ENCODE measurements around the gene THEM4.

THEM4 gene

DNA sequence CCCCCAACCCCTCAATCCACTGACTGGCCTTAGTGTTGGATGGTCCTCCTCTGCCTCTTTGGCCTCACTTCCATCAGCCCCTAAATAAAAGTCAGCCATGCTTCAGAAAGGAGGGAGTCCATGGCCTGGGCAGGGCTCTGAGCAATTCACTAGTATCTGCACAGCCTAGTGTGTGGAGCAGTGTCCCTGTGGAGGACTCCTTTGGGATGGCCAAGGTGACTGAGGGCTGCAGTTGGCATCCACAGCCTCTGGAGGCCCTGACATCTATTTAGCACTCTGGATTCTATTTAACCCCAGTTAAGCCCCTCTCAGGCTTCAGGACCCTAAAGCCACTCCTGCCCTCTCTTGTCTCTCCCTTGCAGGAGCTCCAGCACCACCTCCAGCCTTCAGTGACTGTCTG is 59.4 kb downstream of the THEM4 start:
- H3K4me3 ChIP-seq (ENCODE audit: low read length), result no peak overlapping the region
- TF ChIP-seq ZNF274 (IDR thresholded peaks at IDR 0.05; ENCODE audit: low read depth, low read length), result no peak

DNA sequence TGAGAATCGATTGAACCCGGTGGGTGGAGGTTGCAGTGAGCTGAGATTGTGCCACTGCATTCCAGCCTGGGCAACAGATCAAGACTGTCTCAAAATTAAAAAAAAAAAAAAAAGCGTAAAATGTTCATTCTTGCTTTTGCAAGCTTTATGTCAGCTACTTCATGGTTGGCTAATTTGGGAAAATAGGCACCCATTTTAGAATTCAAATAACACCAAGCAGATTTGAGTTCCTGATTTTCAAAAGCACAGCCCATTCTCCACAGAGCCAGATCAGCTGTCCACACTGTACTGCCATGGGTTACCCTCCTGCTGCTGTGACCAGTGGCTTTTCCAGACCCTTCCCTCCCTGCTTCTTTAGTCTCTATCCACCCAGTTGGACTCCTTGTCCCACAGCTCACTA is 60.2 kb downstream of the THEM4 start:
- TF ChIP-seq ZNF274 (IDR thresholded peaks at IDR 0.05; ENCODE audit: low read depth, low read length), result no peak
- no peak overlapping the region for H3K4me3 ChIP-seq (ENCODE audit: low read length)

DNA sequence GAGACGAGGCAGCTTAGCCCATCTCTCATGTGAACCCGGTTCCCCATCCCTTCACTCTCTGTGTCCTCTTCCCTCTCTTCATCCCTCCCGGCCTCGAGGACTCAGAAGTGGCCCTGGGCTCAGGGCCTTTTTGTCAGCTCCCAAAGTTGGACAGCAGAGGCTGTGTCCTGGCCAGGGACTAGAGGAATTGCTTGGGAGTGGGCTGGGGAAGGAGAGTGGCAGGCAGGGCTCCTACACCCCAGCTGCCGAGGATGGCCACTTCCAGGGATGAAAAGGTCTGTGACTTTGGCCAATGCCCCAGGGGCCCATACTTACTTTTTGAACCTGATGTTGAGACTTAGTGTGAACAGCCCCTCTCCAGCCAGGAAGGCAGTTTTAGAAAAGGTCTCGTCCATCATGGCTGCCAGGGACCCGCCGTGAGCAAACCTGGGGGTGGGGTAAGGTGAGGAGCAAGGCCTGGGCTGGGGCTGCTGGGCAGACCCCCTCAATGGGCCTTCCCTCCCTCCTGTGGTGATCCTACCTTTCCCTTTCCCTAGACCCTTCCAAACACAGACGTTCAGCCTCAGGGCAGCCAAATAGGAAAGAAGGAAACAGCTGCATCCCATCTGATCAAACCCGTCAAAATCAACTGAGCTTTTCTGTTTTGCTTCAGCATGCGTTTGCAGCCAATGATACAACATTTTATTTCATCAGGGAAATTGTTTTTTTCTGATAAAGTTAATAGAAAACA is 61.3 kb downstream of the THEM4 start:
- H3K4me3 ChIP-seq (ENCODE audit: low read length), result no peak overlapping the region
- TF ChIP-seq ZNF274 (IDR thresholded peaks at IDR 0.05; ENCODE audit: low read depth, low read length), result no peak

DNA sequence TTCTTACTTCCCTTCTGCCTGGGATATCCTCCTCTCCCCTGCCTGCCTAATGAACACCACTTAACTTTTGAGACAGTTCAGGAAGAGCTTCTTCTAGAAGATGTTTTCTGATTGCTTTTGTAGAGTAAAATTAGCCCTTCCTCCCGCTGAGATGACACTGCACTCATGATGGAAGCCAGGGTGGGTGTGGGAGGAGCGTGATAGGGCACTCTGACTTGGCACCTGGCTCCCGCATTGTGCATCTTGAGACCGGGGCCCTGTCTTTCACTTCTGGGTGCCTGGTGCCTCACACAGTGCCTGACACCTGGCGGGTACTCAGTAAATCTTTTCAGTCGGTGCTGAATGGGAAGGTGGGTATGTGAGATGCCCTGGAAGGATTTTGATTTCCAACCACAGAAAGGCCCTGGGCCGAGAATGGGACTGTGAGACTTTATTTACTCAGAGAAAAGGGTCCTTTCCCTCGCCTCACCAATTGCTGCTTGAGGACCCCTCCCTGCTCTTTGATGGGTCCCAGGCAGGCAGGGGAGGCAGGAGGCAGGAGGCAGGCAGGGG is 62.5 kb downstream of the THEM4 start:
- H3K4me3 ChIP-seq (ENCODE audit: low read length), result no peak overlapping the region
- TF ChIP-seq ZNF274 (IDR thresholded peaks at IDR 0.05; ENCODE audit: low read depth, low read length), result no peak

DNA sequence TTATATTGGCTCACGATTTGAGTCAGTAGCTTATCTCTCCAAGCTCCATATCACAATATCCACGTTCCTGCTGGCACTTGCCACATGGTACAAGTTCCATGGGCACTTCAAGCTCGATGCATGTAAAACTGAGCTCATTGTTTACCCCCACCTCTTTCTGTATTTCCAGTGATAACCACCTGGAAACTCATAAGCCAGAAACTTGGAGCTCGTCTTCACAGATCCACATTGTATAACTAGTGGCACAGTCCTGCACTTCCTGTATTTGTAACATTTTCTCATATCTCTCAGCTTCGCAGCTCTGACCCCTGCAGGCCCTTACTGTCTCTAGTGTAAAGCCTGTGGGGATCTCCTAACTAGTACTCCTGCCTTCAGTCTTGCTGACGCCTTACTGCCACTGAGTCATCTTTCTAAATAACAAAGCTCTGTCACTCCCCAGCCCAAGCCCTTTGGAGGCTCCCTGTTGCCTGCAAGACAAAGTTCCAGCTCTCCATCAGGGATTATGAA is 63.2 kb downstream of the THEM4 start:
- no peak overlapping the region for H3K4me3 ChIP-seq (ENCODE audit: low read length)
- TF ChIP-seq ZNF274 (IDR thresholded peaks at IDR 0.05; ENCODE audit: low read depth, low read length), result no peak

DNA sequence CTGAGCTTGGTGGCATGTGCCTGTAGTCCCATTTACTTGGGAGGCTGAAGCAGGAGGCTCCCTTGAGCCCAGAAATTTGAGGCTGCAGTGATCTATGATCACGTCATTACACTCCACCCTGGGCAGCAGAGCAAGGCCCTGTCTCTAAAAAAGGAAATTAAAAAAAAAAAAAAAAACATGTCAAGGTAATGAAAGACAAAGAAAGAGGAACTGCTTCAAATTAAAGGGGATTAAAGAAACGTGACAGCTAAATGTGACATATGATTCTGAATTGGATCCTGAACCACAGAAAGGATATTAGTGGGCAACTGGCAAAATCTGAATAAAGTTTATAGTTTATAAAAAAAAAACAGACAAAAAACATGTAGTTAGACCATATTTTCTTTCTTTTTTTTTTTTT is 65.9 kb downstream of the THEM4 start:
- no peak overlapping the region for H3K4me3 ChIP-seq (ENCODE audit: low read length)
- no peak for TF ChIP-seq ZNF274 (IDR thresholded peaks at IDR 0.05; ENCODE audit: low read depth, low read length)

DNA sequence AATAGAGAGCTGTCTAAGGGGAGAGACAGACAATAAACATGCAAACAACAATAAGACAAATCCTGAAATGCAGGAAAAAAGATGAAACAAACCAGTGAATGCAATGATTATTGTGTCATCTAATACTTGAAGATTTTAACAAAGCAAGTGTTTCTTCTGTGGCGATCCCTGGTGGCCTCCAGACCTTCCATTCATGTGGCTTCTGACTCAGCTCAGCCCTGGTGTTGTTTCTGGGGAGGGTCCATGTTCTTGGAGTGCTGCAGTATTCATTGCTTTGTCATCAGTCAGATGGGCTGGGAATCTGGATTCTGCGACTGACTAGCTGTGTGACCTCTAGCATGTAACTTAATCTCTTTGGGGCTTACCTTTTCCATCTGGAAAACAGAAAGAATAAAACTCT is 68.2 kb downstream of the THEM4 start:
- no peak for TF ChIP-seq ZNF274 (IDR thresholded peaks at IDR 0.05; ENCODE audit: low read depth, low read length)
- no peak overlapping the region for H3K4me3 ChIP-seq (ENCODE audit: low read length)

DNA sequence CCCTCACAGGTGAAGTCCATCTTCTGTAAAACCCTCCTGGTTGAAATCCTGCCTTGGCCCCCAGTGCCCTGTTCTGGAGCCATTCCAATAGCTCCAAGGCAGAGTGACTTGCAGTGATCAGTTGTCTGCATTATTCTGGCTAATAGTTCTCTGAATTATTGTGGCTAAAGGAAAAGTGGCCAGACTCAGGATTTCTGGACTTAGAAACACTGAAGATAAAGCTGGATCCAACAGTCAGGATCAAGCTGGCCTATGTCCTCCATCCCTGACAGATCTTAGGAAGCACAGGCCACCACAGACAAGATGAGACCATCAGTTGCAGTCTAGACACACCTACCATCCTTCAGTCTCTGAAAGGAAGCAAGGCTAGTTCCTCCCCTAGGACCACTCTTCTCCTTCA is 68.9 kb downstream of the THEM4 start:
- TF ChIP-seq ZNF274 (IDR thresholded peaks at IDR 0.05; ENCODE audit: low read depth, low read length), result no peak
- no peak overlapping the region for H3K4me3 ChIP-seq (ENCODE audit: low read length)

DNA sequence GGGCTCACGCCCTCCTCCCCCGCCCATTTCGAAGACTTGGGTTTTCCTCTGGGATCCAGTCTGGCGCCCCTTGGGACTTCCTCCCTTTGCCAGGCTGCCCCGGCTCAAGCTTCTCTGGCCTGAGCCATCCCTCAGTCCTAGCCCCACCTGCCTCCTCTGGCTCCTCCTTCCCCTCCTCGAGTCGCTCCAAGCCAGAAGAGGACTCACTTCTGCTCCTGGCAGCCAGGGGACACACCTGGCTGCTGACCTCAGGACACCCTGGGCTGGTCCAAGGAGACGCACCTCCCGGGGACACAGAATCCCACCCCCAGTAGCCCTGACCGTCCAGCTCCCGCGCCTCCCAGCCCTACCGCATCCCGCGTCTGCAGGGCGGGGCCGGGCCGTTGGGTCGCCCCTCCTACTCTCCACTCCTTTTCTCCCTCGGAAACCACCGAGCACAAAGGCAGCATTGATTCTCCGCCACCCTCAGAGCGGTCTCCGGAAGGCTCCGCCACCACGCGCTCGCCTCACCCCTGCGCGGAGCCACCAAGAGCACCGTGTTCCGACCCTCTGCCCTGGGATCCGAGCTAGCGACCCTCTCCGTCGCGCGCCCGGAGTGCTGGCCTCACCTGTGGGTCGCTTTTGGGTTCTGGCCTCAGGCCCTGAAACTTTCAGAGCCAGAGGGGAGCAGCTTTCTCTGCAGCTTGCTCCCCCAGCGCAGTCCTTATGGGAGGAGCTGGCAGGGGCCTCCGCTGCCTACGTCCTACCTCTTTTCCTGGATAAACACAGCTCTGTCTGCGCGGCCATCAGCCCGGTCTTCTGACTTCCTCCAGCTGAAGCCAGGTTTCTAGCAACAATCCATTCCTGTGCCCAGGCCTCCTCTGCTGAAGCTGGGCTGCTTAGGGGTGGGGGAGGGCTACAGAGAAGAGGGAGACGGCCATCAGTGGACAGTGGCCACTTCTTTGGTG is 69.6 kb downstream of the THEM4 start, which contains the start of gene C2CD4D:
TSS of gene C2CD4D (minus strand) at position 364 of the 947 bp plus-strand sequence. CDS start 831 bp downstream, outside the sequence.
- H3K4me3 ChIP-seq (ENCODE audit: low read length), result no peak within 1 kb of the TSS; the same call in 1 of the 2 replicates
- no peak for TF ChIP-seq ZNF274 (IDR thresholded peaks at IDR 0.05; ENCODE audit: low read depth, low read length)

DNA sequence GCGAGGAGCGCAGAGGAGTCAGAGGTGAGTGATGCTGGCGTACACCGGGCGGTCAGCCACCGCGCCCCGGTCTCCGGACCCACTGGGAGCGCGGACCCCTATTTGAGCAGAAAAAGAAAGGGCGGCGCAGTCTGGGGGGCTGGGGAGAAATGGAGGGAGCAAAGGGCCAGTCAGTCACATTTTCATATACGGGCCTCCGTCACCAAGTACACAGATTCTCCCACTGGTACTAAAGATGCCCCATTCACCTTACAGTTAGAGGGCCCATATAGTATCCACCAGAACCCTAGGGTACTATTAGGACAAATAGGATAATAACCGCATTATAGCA is 70.3 kb downstream of the THEM4 start:
- no peak for TF ChIP-seq ZNF274 (IDR thresholded peaks at IDR 0.05; ENCODE audit: low read depth, low read length)
- H3K4me3 ChIP-seq (ENCODE audit: low read length), result no peak overlapping the region; the same call in 1 of the 2 replicates

DNA sequence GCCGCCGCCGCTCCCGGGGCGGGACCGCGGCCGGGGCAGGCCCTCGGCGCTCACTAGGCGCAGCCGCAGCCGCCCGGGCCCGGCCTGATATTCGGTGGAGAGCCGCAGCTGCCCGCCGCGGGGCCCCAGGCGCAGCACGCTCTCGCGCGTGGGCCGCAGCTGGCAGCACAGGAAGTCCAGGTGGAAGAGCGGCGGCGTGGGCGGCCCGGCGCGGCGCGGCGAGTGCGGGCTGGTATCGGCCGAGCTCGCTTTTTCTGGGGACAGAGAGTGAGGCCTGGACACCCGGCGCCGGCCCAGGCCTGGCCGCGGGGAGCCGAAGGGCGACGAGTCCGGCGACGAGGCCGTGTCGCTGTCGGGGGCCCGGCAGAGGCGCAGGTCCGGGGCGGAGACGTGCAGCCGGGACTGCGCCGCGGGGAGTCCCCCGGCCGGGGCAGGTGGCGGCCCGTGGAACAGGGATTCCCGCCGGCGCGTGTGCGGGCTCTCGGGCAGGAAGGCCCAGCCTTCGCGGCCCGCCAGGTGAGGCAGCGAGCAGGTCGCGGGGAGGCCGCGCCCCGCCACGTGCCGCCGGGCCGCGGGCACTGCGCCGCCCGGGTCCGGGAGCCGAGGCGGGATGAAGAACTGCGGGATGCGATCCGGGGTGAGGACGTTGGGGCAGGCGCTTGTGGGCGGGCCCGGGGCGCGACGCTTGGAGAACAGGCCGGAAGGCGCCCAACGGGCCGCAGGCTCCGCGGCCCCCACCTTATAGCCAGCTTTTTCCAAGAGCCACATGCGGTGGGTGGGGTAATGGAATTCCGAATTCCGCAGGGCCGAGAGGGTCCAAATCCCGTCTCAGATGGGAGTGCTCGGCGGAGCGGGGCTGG is 70.9 kb downstream of the THEM4 start:
- no peak overlapping the region; the same call in 1 of the 2 replicates for H3K4me3 ChIP-seq (ENCODE audit: low read length)
- no peak for TF ChIP-seq ZNF274 (IDR thresholded peaks at IDR 0.05; ENCODE audit: low read depth, low read length)

DNA sequence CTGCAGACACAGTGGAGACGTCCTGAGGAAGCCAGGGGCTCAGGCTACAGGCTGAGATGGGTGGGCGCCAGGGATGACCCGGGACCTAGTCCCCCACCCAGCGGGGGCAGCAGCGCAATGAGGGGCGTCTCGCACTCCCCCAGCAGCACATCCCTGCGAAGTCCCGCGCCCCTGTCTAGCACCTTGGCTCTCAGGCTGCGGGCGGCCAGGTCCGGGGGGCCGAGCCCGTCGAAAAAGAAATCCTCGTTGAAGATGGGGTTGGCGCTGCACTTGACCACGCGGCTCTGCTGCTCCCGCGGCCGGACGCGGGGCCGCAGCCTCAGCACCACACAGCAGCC is 71.5 kb downstream of the THEM4 start:
- no peak for TF ChIP-seq ZNF274 (IDR thresholded peaks at IDR 0.05; ENCODE audit: low read depth, low read length)
- H3K4me3 ChIP-seq (ENCODE audit: low read length), result no peak overlapping the region; the same call in 1 of the 2 replicates

DNA sequence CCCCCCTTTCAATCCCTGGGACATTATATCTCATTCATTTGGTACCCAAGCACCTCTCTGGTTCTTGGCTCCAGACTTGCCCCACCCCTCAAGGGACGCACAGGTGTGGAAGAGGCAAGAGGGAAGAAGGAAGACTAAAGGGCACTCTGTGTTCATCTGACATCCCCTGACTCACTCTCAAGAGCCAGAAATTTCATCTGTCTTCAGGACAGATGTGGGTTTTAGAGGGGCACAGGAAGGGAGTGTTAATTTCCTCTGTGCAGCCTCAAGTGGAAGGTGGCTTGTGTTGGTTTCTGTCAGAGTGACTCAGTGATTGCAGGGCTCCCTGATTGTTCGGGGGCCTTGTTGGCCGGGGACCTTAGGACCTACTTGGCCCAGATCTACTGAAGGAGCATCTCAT is 72.1 kb downstream of the THEM4 start:
- H3K4me3 ChIP-seq (ENCODE audit: low read length), result no peak overlapping the region
- no peak for TF ChIP-seq ZNF274 (IDR thresholded peaks at IDR 0.05; ENCODE audit: low read depth, low read length)

DNA sequence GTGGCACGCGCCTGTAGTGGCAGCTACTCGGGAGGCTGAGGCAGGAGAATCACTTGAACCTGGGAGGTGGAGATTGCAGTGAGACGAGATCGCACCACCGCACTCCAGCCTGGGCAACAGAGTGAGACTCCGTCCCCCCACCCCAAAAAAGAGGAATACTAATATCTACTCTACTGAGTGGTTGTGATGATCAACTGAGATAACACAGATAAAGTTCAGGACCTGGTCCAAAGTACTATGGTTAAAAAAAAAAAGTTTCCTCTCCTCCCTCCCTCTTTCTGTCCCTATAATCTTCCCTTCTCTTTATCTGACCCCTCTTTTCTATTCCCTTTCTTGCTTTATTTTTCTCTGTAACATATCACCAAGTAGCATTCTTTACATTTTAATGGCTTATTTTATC is 73.7 kb downstream of the THEM4 start:
- TF ChIP-seq ZNF274 (IDR thresholded peaks at IDR 0.05; ENCODE audit: low read depth, low read length), result no peak
- H3K4me3 ChIP-seq (ENCODE audit: low read length), result no peak overlapping the region

Data from GM08714 (cell line).